ENCODE results near the gene HIBADH. TPM values are rescaled to one million over a fixed set of nuclear protein-coding genes. Genes with fewer than 3 reads are reported as not detected.
A peak's percentile ranks its signal among the peaks of the same experiment; 100 is the strongest.

The HIBADH gene
- total RNA-seq, 1 experiment from 2014 or later: 51.5 TPM

- no peaks in the 10 kb centered on the region for H3K27me3 Mint-ChIP-seq (ENCODE audit: insufficient read depth, unreplicated experiment)
- H3K36me3 Mint-ChIP-seq (ENCODE audit: insufficient read depth, unreplicated experiment): peaks cover 18% of the 10 kb centered on the region
- no peak for TF ChIP-seq CTCF (IDR thresholded peaks at IDR 0.05; ENCODE audit: unreplicated experiment)
- H3K4me1 Mint-ChIP-seq (ENCODE audit: insufficient read depth, unreplicated experiment): no peaks in the 10 kb centered on the region
- no peaks in the 10 kb centered on the region for H3K9me3 Mint-ChIP-seq (ENCODE audit: unreplicated experiment)
- intact Hi-C loops (cut with micrococcal nuclease): no loop called here
- ChIA-PET POLR2A (interaction anchor here (0.6 to 1.2 kb wide), 2 partner anchors 10 to 14 kb away, joined by 3 read pairs; no protein-coding TSS in a partner anchor), CTCF (interaction anchor here (0.7 to 1.0 kb wide), 2 partner anchors 10 to 341 kb away, joined by 3 read pairs; no protein-coding TSS in a partner anchor)
- peak; percentile 54 for DNase-seq (ENCODE audit: unreplicated experiment)
- H3K4me3 Mint-ChIP-seq (ENCODE audit: unreplicated experiment): no peak overlapping the region
- no peak overlapping the region for H3K27ac Mint-ChIP-seq (ENCODE audit: low read depth, unreplicated experiment)
- no TSS peak for BruUV-seq (replicated peaks)
Observed at GRCh38 chr7:27520815-27521790, 141.6 kb downstream of the HIBADH start.

- ChIA-PET POLR2A (no interaction called here), CTCF (interaction anchor here (0.7 kb wide), 1 partner anchor 39 kb away, joined by 3 read pairs; no protein-coding TSS in a partner anchor)
- Mint-ChIP-seq H3K4me1 (ENCODE audit: insufficient read depth, unreplicated experiment) (no peaks in the 10 kb centered on the region), H3K27me3 (ENCODE audit: insufficient read depth, unreplicated experiment) (no peaks in the 10 kb centered on the region), H3K36me3 (ENCODE audit: insufficient read depth, unreplicated experiment) (peaks cover 8% of the 10 kb centered on the region), H3K4me3 (ENCODE audit: unreplicated experiment) (no peak overlapping the region), H3K9me3 (ENCODE audit: unreplicated experiment) (no peaks in the 10 kb centered on the region), H3K27ac (ENCODE audit: low read depth, unreplicated experiment) (no peak overlapping the region)
- BruUV-seq (replicated peaks): no TSS peak
- TF ChIP-seq CTCF (IDR thresholded peaks at IDR 0.05; ENCODE audit: unreplicated experiment): no peak
- intact Hi-C loops (cut with micrococcal nuclease): no loop called here
- DNase-seq (ENCODE audit: unreplicated experiment): no peak
Observed at GRCh38 chr7:27519793-27520469, 142.8 kb downstream of the HIBADH start.

- POLR2A ChIA-PET: no interaction called here
- Mint-ChIP-seq H3K36me3 (ENCODE audit: insufficient read depth, unreplicated experiment) (no peaks in the 10 kb centered on the region), H3K9me3 (ENCODE audit: unreplicated experiment) (no peaks in the 10 kb centered on the region), H3K4me3 (ENCODE audit: unreplicated experiment) (no peak overlapping the region), H3K27me3 (ENCODE audit: insufficient read depth, unreplicated experiment) (no peaks in the 10 kb centered on the region), H3K27ac (ENCODE audit: low read depth, unreplicated experiment) (no peak overlapping the region), H3K4me1 (ENCODE audit: insufficient read depth, unreplicated experiment) (no peaks in the 10 kb centered on the region)
- no TSS peak for BruUV-seq (replicated peaks)
- TF ChIP-seq CTCF (IDR thresholded peaks at IDR 0.05; ENCODE audit: unreplicated experiment): no peak
- intact Hi-C loops (cut with micrococcal nuclease): no loop called here
- CTCF ChIA-PET: interaction anchor here (0.5 kb wide), 1 partner anchor 182 kb away, joined by 3 read pairs; no protein-coding TSS in a partner anchor
- no peak for DNase-seq (ENCODE audit: unreplicated experiment)
Observed at GRCh38 chr7:27518561-27519350, 143.9 kb downstream of the HIBADH start.
